HG03025 (cell line): ENCODE results near the gene DYRK4.

Experiments used
- ATAC-seq: cut with Tn5 transposase; IDR thresholded peaks from one replicate; pipeline ENCODE4 v1.9.1; 2021; ENCODE audit warnings: mild to moderate bottlenecking, moderate library complexity; ENCODE audit not compliant: unreplicated experiment, low FRiP score

Gene DYRK4

DNA sequence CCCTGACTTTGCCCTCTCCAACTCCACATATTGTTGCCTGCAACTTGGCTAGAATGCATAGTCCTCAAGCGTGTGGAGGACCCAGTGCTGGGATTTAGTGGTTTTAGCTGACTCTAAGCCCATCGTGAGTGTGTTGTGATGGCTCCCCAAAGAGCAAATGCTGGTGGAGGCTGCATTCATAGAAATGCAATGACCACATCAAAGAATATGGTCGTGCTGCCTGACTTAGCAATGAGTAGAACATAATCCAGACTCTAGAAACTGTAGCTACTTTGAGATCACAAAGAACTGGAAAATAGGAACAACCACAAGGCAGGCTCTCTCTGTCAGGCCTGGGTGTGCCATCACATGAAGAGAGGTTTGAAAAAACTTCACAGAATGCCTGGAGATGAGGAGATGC, 1.3 kb downstream of the DYRK4 start:
- ATAC-seq: no peak

DNA sequence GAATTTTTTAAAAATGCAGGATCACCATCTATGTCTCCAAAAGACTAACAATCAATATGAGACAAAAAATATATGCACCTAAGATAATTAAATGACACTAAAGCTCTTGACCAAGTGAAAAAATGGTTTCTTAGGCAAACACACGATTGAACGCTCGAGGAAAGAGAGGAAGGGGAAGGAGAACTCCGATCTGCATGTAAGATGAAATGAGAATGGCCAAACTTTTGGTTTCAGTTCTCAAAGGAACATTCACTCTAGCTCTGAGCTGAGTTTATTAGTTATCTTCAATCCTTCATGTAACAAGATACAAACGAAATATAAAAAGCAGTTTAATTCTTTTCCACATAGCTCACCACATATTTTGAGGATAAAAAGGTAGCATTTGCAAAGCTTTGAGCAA, 2.8 kb downstream of the DYRK4 start:
- no peak for ATAC-seq

DNA sequence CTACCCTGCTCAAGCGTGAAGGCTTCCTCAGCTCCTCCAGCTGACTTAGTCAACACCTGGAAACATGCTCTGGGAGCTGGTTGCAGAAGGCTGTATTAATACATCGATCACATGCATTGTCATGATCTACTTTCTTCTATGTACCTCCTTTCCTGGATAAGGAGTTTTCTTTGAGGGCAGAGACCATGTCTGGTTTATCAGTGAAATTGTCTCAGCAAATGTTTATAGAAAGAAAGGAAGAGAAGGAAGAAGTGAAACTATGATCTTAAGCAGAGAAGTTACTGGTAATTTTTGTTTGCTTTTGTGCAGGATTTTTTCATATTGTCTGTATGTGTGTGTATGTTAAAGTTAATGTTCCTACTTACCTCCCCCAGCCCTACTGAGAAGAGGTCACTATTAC, 4.5 kb downstream of the DYRK4 start:
- ATAC-seq: no peak

DNA sequence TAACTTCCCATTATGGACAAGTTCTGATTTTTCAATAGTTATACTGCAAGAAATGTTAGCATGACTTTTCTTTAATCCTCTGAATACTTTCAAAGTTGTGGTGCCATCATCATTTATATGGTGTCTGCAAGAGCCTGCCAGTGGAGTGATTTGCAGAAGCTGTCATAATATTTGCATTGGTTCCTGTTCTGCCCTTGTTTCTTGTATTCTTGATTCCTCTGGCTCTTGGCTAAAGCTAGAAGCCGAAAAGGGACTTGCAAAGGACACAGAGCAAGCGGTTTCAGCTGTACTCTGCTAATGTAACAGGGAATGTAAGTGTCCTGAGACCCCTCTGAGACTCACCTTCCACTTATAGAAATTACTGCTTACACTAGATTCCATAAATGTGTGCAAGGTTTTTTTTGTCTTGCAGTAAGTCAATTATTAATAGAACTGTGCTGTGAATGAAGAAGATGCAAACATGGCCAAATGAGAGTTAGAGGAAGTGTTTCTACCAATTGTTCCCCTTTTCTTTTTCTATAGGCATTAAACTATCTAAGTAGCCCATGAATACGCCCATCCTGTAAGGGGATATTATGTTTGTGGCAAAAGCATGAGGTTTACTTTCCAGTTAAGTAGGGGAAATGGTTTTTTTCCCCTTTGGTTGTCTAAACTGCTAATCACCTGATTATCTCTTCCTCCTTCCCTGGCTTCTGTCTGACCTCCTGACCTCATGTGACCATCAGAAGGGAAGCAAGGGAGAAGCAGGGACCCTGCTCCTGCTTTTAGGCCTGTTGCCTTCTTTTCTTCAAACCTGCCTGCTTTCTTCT, 5.3 kb downstream of the DYRK4 start:
- ATAC-seq: no peak

DNA sequence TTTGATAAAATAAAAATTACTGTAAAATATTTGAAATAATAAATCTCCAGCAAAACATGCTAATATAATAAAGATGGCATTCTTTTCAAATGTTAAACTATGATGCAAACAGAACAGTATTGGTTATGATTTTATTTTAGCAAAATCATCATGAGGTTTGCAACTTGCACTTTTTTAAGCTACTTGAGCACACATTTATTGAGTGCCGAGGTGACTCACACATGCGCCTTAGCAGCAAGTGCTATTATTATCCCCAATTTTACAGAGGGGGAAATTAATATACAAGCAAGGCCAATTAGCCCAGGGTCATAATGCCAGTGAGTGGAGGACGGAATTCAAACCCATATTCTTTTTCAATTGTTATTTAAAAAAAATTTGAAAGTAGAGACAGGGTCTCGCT, 7.3 kb downstream of the DYRK4 start:
- no peak for ATAC-seq

DNA sequence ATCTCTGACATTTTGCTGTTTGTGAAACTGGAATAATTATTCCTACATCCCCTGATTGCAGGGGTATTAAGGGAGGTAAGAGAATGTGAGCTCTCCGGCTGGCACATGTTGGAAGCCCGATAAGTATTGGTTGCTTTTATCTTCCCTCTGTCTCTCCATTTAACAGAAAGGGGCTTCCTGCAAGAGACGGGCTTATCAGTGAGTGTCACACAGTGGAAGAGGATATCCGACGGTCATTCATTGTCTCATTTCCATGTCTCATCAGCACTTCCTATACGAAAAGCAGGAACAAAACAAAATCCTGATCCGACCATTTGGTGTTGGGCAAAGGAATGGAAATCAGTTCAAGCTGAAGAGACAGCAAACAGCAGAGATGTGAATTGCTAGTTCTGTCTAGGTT, 10.7 kb downstream of the DYRK4 start:
- ATAC-seq: no peak

DNA sequence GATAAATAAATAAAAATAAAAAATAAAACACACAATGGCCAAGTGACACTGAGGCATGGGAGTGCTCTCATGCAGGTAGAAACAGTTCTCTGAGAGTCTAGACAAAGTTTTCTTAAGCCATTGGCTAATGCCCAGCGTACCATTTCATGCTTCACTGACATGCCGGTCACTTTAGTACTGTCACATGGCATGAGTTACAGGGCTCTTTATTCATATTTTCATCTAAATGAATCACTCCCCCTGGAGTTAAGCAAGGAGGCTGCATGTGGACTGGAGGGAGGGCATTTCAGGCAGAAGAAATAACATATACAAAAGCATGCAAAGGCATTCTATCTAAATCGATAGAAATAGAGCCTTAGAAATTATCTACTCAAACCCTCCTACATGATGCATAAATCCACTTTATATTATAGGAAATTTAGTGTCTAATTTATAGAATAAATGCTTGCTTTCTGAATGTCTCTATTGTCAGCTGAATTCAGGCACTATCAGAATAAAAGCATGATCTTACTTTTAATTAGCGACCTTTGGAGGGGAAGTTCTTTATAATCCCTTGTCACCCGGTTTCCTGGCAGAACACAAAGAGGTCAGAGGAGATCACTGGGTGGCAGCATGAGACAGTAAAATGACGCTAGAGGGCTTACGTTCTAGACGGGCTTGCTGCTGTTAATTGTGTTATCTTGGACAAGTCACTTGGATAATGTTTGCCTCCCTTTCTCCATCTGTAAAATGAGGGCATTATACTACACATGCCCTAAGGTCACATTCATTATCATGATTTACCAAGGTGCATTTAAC, 17.5 kb downstream of the DYRK4 start:
- ATAC-seq: no peak

DNA sequence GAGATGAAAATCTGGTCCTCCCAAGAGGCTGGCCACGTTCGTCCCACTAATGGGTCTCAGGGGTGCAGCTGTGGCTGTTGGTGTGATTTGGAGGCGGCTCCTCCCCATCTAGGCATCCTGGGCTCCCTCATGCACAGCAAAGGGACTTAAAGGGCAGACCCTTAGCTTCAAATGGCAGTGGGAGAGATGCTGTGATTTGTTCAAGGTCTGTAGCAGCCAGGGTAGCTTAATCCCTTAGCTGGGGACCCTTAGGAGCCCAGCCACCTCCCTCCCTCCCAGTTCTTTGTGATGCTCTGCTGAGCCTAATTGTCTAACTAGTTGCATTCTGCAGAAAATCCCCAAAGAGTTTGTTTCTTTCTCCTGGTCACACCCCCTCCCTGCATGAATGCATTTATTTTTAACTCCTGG, 18.3 kb downstream of the DYRK4 start:
- ATAC-seq: no peak

DNA sequence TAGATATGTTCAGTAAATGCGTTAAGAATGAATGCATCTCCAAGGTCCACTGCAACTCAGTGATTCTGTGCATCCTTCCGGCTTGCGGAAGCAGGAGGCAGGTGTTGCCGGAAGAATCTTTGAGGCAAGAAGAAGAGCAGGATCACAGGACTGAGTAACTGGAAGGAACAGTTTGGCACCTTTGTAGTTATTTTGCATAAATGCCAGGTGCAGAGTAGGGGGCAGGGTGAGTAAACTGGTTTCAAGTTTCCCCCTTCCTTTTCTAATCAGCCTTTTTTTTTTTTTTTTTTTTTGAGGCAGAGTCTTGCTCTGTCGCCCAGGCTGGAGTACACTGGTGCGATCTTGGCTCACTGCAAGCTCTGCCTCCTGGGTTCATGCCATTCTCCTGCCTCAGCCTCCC, 22.3 kb downstream of the DYRK4 start:
- ATAC-seq: no peak

DNA sequence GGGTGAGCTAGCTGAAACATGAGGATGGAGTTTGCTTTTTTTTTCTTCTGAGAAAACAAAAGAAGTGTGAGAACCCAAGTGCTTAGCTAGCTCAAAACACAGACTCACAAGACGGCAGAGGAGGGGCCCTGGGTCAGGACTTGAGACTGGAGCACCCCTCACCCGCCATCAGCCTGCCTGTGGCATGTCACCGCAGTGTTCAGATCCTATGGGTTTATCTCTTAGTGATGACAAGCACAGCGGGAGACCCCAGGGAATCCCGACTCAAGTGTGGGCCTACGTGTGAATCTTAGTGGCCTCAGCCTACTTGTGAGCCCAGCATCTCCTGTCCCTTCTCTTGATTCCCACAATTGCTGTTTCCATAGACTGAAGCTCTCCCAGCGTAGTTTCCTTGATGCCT, 22.9 kb downstream of the DYRK4 start:
- no peak for ATAC-seq

DNA sequence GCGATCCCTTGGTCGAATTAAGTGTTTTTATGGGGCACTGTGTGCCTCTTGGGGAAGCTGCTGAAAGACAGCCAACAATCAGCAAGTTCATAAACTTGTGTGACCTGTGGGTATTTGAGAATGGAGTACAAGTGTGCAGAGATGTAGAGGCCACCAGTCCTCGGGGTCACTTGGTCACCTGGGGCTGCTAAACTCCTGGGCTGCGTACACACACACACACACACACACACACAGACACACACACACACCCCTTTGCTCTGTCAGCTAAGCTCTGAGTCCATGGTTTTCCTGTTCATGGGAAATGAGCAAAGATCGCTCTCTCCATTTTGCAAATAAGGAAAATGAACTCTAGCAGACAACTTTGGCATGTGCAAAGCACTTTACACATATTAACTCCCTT, 24.5 kb downstream of the DYRK4 start:
- no peak for ATAC-seq

DNA sequence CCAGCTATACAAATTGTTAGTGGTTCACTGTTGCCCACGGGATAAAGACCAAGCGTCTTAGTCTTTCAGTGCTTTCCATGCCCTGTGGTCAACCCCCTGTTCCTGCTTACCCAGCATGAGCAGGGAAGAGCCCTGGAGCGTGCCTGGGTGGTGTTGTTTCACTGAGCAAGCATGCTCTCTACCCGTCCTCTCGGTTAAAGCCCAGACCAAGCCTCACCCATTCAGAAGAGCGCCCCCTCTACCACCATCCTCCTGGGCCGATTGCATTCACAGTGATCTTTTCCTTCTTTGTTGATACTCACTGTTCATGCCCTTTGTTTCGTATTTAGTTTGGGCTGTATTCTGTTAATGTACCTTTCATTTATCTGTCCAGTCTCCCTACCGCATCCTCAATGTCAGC, 25.1 kb downstream of the DYRK4 start:
- ATAC-seq: no peak

DNA sequence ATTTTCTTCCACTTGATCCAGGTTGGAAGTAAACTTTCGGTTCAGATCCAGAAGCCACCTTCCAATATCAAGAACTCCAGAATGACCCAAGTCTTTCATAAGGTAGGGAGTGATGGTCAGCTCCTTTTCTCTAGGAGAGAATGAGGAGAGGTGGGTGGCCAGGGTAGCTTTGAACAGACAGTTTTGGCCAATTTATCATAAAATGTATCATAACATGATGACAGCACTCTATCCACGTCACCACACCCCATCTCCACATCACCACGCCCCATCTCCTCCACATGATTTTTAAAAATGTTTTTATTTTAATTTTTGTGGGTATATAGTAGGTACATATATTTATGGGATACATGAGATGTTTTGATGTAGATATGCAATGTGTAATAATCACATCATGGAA, 26.9 kb downstream of the DYRK4 start:
- ATAC-seq: no peak

DNA sequence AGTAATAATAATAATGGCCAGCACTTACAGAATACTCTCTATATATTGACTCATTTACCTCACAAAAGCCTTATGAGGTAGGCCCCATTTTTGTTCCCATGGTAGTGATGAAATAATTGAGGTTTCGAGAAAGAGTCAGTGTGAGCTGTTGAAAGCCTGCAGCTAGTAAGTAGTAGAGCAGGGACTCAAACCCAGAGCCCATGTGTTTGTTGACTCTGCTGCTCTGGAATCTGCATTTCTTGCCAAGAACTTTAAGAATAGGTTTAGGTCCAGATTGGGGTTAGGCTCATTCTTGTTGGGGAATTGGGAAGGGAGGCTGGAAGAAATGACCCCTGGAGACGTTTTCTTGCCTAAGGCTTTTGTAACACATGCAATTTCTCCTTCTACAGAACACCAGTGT, 27.9 kb downstream of the DYRK4 start:
- ATAC-seq: no peak

DNA sequence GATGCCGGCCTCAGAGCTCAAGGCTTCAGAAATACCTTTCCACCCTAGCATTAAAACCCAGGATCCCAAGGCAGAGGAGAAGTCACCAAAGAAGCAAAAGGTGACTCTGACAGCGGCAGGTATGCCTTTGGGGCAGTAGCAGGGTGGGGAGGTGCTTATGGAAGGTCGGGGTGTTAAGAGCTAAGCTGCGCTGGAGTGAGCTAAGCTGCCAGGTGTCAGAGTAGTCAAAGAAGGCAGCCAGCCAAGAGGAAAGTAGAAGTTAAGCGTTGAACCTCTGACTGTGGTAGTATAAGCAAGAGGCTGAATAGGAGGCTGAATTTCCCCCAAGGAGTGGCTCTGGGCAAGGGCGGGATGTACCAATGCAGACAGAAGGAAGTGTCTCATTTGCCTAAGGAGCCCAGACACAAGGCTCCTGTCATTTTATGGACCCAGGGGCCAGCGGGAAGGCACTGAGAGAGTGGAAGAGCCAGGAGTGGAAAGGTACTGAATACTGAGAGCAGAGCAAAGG, 29.2 kb downstream of the DYRK4 start:
- no peak for ATAC-seq

DNA sequence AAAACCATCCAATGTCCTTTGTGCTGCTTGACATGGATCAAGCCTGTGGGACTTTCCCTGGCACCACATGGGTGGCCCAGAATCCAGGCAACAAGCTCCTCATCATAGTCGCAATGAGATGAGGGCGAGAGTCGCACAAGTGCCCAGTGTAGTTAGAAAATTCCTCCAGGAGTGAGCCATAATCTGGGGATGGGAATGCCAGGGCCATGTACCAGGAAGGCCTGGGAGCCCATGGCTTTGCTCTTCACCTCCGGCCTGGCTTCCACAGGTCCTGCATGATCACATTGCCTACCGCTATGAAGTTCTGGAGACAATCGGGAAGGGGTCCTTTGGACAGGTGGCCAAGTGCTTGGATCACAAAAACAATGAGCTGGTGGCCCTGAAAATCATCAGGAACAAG, 33.9 kb downstream of the DYRK4 start:
- ATAC-seq: no peak

DNA sequence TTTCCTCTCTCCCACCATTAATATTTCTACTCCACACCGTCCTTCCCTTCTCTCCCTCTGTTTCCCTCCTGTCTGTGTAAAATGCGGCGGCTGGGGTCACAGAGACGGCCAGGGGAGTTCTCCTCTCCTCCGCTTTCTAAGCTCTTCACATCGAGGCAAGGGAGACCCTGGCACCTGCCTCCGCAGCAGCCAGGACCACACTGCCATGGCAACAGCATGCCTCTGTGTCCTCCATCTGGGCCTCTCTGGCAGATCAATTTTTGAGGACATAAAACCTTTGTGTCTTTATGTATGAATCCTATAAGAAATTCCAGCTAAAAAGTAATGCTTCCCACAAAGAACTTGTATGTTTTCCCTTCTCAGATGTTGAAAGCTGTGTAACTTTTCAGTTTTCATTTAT, 41.4 kb downstream of the DYRK4 start:
- ATAC-seq: no peak

DNA sequence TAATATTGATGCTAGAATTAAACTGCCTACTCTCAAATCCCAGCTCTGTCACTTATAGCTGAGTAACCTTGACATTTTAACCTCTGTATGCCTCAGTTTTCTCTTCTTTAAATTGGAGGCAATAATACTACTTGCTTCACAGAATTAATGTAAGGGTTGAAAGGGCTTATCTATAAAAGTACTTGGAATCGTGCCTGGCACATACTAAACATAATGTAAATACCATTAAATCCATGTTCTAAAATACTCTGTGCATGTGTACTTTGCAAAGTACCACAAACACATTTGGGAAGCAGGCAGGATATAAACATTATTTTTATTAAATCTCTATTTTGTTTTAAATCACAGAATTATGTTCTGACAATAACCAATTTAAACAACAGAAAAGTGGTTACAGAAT, 41.9 kb downstream of the DYRK4 start:
- ATAC-seq: no peak

DNA sequence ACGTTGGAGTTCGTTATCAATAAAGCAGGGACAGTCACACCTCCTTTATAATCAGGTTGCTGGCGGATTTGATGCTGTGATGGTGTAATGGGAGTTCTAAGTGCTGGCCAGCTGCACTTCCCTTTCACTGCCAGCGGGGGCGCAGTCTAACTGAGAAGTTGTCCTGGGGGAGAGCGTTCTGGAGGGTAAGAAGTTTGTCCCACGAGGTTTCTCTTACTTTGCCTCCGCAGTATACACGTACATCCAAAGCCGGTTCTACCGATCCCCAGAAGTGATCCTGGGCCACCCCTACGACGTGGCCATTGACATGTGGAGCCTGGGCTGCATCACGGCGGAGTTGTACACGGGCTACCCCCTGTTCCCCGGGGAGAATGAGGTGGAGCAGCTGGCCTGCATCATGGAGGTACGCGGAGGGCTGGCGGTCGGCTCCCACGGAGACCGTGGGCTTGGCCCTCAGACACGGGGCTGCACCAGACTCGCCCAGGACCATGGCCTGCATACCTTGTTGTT, 42.7 kb downstream of the DYRK4 start:
- peak; percentile 81 for ATAC-seq

DNA sequence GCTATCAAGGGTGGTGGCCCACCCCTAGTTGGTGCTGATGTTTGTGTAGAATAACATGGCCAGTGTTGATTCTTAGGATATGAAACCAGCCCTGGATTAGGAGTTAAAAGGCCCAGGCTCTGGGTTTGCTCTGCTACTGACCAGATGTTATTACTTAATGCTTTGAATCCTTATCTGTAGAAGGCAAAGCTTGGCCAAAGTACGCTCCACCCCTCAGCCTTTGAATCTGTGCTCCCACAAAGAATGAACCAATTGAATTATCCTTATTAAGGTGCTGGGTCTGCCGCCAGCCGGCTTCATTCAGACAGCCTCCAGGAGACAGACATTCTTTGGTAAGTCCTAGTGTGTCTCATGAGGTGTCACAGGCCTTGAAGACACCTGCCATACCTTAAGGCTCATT, 45.0 kb downstream of the DYRK4 start:
- no peak for ATAC-seq

DNA sequence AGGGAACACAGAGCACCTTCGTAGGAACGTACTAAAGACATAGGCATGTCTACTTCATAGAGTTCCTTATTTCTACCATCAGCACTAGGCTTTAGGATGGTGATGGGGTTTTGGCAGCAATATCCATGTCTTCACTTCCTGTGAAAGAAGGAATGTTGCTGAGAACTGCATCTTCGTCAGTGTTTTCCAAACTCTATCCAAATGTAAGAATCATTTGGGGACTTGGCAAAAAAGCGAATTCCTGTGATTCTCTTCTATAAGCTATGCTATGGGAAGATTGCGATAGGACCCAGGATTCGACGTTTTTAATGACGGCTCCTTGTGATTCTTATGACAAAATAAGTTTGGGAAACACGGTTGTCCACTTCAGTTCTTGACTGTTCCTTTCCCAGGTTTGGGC, 47.1 kb downstream of the DYRK4 start:
- ATAC-seq: no peak

DNA sequence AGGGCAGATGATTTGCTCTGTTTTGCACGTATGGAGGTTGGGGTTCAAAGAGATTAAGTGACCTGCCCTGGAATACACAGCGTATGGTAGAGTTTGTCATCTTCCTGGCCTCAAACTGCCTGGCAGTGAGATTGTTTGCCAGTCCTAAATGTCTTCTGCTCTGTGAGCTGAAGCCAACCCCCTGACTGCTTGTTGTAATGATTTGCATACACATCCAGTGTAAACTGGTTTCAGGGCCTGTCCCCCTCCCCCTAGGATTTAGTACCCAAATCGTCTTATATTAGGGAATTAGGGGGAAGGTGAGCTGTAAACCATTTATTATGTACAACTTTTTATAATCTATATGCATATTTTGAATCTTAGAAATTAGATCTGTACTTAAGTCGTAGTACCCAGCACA, 48.5 kb downstream of the DYRK4 start:
- no peak for ATAC-seq
